NCI-H526 treated with DMSO at 0.1 percent for 48 hours (cell line): Measurements from ENCODE around the gene CEACAM19.
"Not testable (repeated sequence)": the region's sequence is repeated elsewhere in the genome, so short reads cannot be mapped to it uniquely, and the experiment has no call there.

ENCODE experiments used
- DNase-seq: peaks from one replicate; lab custom pipeline; 2025; lab: John Stamatoyannopoulos, UW

CEACAM19 gene

DNA sequence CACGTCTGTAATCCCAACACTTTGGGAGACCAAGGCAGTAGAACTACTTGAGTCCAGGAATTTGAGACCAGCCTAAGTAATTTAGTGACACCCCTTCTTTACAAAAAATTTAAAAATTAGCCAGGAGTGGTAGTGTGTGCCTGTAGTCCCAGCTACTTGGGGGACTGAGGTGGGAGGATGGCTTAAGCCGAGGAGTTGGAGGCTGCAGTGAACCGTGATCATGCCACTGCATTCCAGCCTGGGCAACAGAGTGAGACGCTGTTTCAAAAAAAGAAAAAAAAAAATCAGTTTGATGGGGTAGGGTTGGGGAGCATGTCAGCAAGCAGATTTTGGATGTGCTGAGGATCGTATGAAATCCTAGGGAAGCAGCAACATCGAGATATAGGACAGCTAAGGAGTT, 4.2 kb downstream of the CEACAM19 start:
- DNase-seq: no peak

- no peak for DNase-seq
These were observed 5.9 kb downstream of the CEACAM19 start for GRCh38 chr19:44677019-44677811.

DNA sequence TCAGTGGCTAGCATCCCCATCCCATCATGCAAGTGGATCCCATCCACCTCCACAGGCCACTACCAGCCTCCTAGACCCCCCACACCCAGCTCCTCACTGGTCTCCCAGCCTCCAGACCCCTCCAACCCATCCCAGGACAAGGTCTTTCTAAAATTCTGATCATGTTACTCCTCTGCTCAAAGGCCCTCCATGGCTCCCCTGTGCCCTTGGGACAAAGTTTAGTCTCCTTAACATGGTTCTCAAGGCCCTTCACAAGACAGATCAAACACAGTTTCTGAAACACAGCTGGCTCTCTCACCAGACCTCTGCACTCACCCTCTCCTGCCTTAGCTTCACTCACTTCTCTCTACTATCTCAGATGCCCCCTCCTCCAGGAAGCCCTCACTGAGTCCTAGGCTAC, 9.3 kb downstream of the CEACAM19 start:
- DNase-seq: no peak

DNA sequence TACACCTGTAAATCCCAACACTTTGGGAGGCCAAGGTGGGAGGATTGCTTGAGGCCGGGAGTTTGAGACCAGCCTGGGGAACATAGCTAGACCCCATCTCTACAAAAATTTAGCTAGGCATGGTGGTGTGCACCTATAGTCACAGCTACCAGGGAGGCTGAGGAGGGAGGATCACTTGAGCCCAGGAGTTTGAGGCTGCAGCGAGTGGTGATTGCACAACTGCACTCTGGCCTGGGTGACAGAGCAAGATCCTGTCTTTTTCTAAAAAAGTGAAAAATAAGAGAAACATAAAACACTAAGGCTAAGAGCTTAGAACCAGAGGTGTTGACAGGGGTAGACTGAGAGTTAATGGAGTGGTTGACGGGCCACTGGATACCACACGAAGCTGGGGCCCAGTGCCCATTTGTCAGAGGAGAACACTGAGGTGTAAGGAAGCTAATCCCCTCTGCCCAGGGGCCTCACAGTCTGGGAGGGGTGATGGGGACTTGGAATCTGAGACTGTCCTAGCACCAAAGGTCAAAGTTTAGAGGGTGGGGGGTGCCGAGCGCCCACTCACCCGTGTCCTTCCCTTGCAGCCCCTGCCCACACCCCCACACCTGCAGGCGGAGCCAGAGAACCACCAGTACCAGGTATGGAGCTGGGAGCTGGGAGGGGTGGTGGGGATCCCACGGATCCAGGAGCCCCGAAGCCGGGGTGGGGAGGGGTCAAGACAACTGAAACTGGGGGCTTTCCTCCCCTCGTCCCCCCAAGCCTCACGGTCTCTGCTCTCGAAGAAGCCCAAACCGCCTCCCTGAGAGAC, 10.9 kb downstream of the CEACAM19 start:
- DNase-seq: no peak

DNA sequence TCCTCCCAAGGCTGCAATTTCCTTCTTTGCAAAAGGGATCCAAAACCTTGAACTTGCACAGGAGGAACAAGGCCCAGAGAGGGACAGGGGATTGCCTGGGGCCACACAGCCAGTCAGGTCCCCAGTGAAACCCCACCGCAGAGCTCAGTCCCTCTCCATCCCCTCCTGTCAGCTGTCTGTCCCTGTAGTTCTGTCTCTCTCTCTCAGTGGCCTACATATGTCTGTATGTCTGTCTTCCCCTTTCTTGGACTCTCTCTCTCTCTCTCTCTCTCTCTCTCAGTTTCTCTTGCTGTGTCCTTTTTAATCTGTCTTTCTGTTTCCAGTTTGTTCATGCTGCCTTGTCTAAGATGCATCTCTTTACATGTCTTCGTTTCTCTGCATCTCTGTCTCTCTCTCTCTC, 11.5 kb downstream of the CEACAM19 start:
- DNase-seq: no peak

- no peak for DNase-seq
These were observed 12.3 kb downstream of the CEACAM19 start for GRCh38 chr19:44683434-44684210.

DNA sequence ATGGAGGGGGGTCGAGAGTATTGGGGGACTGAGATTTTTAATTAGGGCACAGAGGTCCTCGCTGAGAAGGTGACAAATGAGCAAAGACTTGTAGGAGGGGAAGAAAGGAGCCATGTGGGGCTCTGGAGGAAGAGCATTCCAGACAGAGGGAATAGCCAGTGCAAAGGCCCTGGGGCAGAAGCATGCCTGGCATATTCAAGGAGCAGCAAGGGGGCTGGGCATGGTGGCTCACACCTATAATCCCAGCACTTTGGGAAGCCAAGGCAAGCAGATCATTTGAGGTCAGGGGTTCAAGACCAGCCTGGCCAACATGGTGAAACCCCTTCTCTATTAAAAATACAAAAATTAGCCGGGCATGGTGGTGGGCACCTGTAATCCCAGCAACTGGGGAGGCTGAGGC, 13.1 kb downstream of the CEACAM19 start:
- not testable (repeated sequence) for DNase-seq

- no peak for DNase-seq
These were observed 13.9 kb downstream of the CEACAM19 start for GRCh38 chr19:44684892-44685863.

- no peak for DNase-seq
These were observed 14.6 kb downstream of the CEACAM19 start for GRCh38 chr19:44685877-44686276.

DNA sequence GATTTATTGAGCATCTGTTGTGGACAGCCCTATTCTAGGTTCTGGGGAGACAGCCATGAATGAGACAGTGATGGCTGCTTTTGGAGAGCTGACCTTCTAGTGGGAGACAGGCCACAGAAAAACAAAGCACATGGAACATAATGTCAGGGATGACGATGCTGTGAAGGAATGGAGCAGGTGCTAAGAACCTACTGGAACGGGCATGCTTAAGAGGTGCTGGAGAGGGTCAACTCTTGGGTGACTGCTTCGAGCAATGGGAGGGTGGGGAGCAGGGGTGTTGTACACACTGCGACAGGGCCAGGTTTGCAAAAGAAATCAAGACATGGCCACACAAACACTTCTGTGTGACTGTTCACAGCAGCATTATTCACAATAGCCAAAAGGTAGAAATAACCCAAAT, 15.6 kb downstream of the CEACAM19 start:
- no peak for DNase-seq

DNA sequence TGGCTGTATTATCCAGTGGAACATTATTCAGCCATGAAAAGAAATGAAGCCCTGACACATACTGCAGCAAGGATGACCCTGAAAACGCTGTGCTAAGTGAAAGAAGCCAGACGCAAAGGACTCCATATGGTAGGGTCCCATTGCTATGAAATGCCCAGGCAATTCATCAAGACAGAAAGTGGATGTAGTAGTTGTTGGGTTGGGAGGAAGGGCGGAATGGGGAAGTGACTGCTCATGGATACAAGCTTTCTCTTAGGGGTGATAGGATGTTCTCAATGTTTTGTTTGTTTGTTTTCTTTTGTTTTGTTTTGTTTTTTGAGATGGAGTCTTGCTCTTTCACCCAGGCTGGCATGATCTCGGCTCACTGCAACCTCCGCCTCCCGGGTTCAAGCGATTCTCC, 16.6 kb downstream of the CEACAM19 start:
- DNase-seq: no peak

DNA sequence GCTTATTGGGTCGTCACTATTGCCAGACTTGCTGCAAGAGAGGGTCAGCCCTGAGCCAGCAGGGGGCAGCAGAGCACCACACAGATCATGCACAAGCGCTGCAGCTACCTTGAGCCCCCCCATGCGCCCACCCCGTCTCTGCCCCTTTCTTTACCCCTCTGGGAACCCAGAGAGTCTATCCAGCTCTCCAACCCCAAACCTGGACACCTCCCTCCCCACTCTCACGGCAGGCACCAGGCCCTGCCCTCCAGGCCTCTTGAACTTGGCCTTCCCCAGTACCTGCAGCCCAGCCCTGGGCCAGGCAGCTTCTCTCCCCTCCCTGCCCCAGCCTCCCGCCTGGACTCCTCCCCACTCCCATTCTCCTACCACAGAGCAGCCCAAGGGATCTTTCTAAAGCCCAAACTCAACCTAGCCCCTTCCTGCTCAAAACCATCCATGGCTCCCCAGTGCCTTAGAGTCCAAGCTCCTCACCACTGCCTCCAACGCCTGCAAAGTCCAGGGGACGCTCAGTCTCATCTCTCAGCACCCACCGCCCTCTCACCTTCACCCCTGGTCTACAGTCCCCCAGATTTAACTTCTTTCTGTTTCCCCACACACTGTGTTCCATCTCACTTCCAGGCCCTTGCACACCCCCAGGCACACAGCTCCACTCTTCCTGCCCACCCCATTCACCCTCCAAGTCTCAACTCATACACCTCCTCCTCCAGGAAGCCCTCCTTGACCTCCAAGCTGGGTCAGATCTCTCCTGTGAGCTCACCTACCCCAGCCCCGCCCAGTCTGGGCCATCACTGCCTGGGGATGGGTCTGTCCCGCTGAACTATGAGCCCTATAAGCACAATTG, 18.2 kb downstream of the CEACAM19 start:
- peak; percentile 29 for DNase-seq

GRCh38 chr19:44690131-44690440, 18.8 kb downstream of the CEACAM19 start:
- no peak for DNase-seq

GRCh38 chr19:44692379-44692721, 21.1 kb downstream of the CEACAM19 start:
- no peak for DNase-seq

GRCh38 chr19:44694184-44694579, 22.9 kb downstream of the CEACAM19 start:
- no peak for DNase-seq

- DNase-seq: no peak
These were observed 25.8 kb downstream of the CEACAM19 start for GRCh38 chr19:44696939-44697669.

DNA sequence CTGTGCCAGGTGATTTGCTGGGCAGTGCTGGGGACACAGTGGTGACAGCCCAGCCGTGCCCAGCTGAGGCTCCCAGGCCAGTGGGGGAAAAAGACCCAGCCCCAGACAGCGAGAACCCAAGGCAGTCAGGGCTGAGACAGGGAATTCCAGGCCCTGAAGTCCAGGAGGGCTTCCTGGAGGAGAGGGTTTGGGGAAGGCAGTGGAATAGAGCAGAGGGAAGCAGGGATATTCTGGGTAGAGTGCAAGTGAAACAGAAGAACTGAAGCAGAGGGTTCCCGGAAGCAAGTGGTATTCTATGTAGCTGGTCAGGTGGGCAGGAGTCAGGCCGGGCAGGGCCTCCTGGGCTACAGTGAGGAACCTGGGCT, 26.4 kb downstream of the CEACAM19 start:
- no peak for DNase-seq

DNA sequence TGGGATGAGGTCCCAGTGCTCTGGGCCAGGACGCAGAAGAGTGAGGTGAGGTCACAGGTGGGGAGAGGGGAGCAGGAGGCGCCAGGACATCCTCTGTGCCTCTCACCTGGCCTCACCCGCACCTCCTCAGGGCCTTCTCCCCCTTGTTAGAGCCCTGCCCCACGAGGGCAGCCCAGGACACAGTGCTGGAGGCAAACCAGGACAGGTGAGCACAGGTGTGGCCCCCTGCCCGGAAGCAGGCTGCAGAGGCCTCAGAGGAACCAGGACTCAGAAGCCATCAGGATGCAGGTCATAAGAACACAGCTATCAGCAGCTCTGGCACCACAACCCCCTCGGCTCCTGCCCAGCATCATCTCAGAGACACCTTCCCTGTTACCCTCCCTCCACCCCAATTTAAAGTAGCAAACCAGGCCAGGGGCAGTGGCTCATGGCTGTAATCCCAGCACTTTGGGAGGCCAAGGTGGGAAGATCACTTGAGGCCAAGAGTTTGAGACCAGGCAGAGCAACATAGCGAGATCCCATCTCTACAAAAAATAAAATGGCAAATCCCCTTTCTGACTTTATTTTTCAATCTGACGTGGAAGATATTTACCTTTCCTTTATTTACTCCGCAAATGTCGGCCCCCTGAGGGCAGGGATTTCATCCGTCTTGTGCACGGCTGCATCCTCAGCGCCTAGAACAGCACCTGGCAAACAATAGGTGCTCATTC, 27.4 kb downstream of the CEACAM19 start, which contains the start of gene CEACAM16:
Gene CEACAM16, plus strand, starts transcription at position 660 of the 710 bp plus-strand sequence. CDS start 2,306 bp downstream, outside the sequence.
- no peak for DNase-seq

GRCh38 chr19:44700547-44700946, 29.3 kb downstream of the CEACAM19 start:
- no peak for DNase-seq
